DMS79 (cell line): ENCODE results near the gene RFC5.
"Not testable (repeated sequence)": the region's sequence is repeated elsewhere in the genome, so short reads cannot be mapped to it uniquely, and the experiment has no call there.

Experiments
- DNase-seq: peaks from one replicate; lab custom pipeline; 2025; lab: John Stamatoyannopoulos, UW

Gene RFC5

GRCh38 chr12:118052324-118053070 lies 36.0 kb downstream of the RFC5 start:
- no peak for DNase-seq

GRCh38 chr12:118053071-118053985 lies 36.8 kb downstream of the RFC5 start:
- DNase-seq, result no peak

GRCh38 chr12:118055144-118055557 lies 38.6 kb downstream of the RFC5 start:
- DNase-seq, result no peak

- no peak for DNase-seq
Observed at GRCh38 chr12:118055865-118056773, 39.6 kb downstream of the RFC5 start.

- DNase-seq, result no peak
Observed at GRCh38 chr12:118058227-118058626, 41.7 kb downstream of the RFC5 start.

- no peak for DNase-seq
Observed at GRCh38 chr12:118058881-118059280, 42.4 kb downstream of the RFC5 start.

GRCh38 chr12:118059341-118060191 lies 43.1 kb downstream of the RFC5 start:
- DNase-seq, result no peak

- no peak for DNase-seq
Observed at GRCh38 chr12:118060301-118061010, 44.0 kb downstream of the RFC5 start.

GRCh38 chr12:118061011-118061872 lies 44.7 kb downstream of the RFC5 start, which contains the start of gene WSB2:
Gene WSB2 (minus strand): TSS chr12:118061179. CDS start chr12:118061048, 131 bp downstream.
- peak; percentile 66 for DNase-seq

- DNase-seq, result peak; percentile 79
Observed at GRCh38 chr12:118061873-118062843, 45.7 kb downstream of the RFC5 start.

- DNase-seq, result no peak
Observed at GRCh38 chr12:118063576-118064391, 47.3 kb downstream of the RFC5 start.

GRCh38 chr12:118064608-118065007 lies 48.1 kb downstream of the RFC5 start:
- DNase-seq, result no peak

GRCh38 chr12:118065380-118065779 lies 48.9 kb downstream of the RFC5 start:
- no peak for DNase-seq

GRCh38 chr12:118068445-118068844 lies 51.9 kb downstream of the RFC5 start:
- no peak for DNase-seq

GRCh38 chr12:118070650-118071049 lies 54.1 kb downstream of the RFC5 start:
- no peak for DNase-seq

- no peak for DNase-seq
Observed at GRCh38 chr12:118073768-118074167, 57.3 kb downstream of the RFC5 start.

- DNase-seq, result not testable (repeated sequence)
Observed at GRCh38 chr12:118081521-118081920, 65.0 kb downstream of the RFC5 start.
